Left renal pelvis (tissue), 4 donors: ENCODE results near the gene AIFM2. TPM values are rescaled to one million over a fixed set of nuclear protein-coding genes. Genes with fewer than 3 reads are reported as not detected.

Experiments used
- DNase-seq, 4 donors: peaks; one replicate each; pipeline ENCODE4 v3.0.0-alpha.2; 2013; ENCODE audit warnings: low read depth in 4 of 4, low spot score in 3 of 4
- polyA plus RNA-seq, 4 donors: library from polyadenylated mRNA; unstranded; fragments of 120-200 nt; gene quantifications; one replicate each; pipeline ENCODE4 v1.2.1, GENCODE V29; 2013; ENCODE audit not compliant: insufficient read length in 4 of 4

Gene AIFM2
- polyA plus RNA-seq, 4 donors, result 2.3 to 6.9 (median 4.5) TPM

- DNase-seq, result no peak
Measured at GRCh38 chr10:70063418-70064098, 69.1 kb downstream of the AIFM2 start.

Other genes with a start within 250 kb of the AIFM2 start
- 10 to 100 TPM; 39.8 to 89.9 (median 76.9) TPM for gene MACROH2A2, start 80.0 kb downstream of the AIFM2 start, polyA plus RNA-seq
- 10 to 100 TPM in 3 of 4 donors, 1 to 10 TPM in 1; 5.1 to 16.1 (median 10.8) TPM for gene TYSND1, start 13.9 kb upstream of the AIFM2 start, polyA plus RNA-seq
- 100 to 1,000 TPM; 116 to 150 (median 129) TPM for gene SAR1A, start 37.7 kb upstream of the AIFM2 start, polyA plus RNA-seq
- 100 to 1,000 TPM in 1 of 4 donors, 10 to 100 TPM in 3; 55.3 to 115 (median 89.4) TPM for gene PPA1, start 100.6 kb upstream of the AIFM2 start, polyA plus RNA-seq
- gene NPFFR1, start 151.2 kb upstream of the AIFM2 start, polyA plus RNA-seq, result under 1 TPM; 0.10 to 0.22 (median 0.12) TPM
- gene LRRC20, start 249.8 kb upstream of the AIFM2 start, polyA plus RNA-seq, result 10 to 100 TPM in 1 of 4 donors, 1 to 10 TPM in 3; 8.9 to 14.0 (median 9.2) TPM